HepG2 (cell line): Measurements from ENCODE around the gene SOX11. TPM values are rescaled to one million over a fixed set of nuclear protein-coding genes. Genes with fewer than 3 reads are reported as not detected.

Experiments
- ATAC-seq: fragments of 200-7000 bp; cut with Tn5 transposase; 3 replicates; pipeline ENCODE4 v1.9.1; 2020; ENCODE audit warnings: mild to moderate bottlenecking, moderate library complexity
- BruUV-seq: library from RNA; stranded (reverse); fragments of 400-500 nt; replicated peaks from 2 replicates; lab custom pipeline; 2021; lab: Mats Ljungman, UMichigan
- CTCF ChIA-PET: fragments of 300-600 bp; formaldehyde crosslinking; extraction: SDS; loops from one replicate; lab custom pipeline; 2021; ENCODE audit warnings: low total read pairs, inconsistent platforms, low intra/inter-chr PET ratio; lab: Yijun Ruan, JAX
- POLR2A ChIA-PET: fragments of 350-600 bp; sonication (Branson Sonifier 250); formaldehyde crosslinking; loops from one replicate; lab custom pipeline; 2020; ENCODE audit warnings: antibody characterized with exemption, inconsistent platforms; lab: Yijun Ruan, JAX
- DNase-seq: peaks from one replicate; pipeline ENCODE4 v3.0.0-alpha.2; 2015; ENCODE audit warnings: low spot score
- FAIRE-seq: peaks from 3 replicates; lab custom pipeline; 2011; peaks lifted over from hg19 to GRCh38; lab: Jason Lieb, UNC
- H2AFZ ChIP-seq: one replicate; pipeline ENCODE4 v1.6.1; 2011; ENCODE audit warnings: low read length, inconsistent platforms
- H3K27ac ChIP-seq: fragments of 300-600 bp; 3 replicates; pipeline ENCODE4 v1.8.0; 2011; ENCODE audit warnings: mixed run types, mild to moderate bottlenecking, mixed read lengths, low read length, inconsistent platforms; ENCODE audit not compliant: insufficient read depth; ENCODE audit errors: extremely low read length
- H3K27me3 ChIP-seq, 2 experiments: fragments of 200-600 bp in 1 of 2; 2 replicates in 1 of 2; 3 replicates in 1 of 2; pipeline versions ENCODE4 v1.6.0 to v1.8.0; 2011; ENCODE audit warnings: low read length in 2 of 2, mild to moderate bottlenecking in 2 of 2, moderate library complexity in 2 of 2, inconsistent platforms in 1 of 2; ENCODE audit not compliant: insufficient read depth in 2 of 2, control insufficient read depth in 1 of 2
- H3K36me3 ChIP-seq, 2 experiments: fragments of 200-600 bp in 1 of 2; replicated peaks in 1 of 2; 2 replicates in 1 of 2; 3 replicates in 1 of 2; pipeline versions ENCODE4 v1.5.1 to v1.8.0; 2011; ENCODE audit warnings: low read length in 2 of 2, inconsistent platforms in 1 of 2; ENCODE audit not compliant: insufficient read depth in 2 of 2, control insufficient read depth in 1 of 2
- H3K4me1 ChIP-seq: 2 replicates; pipeline ENCODE4 v1.5.1; 2012; ENCODE audit warnings: low read length, inconsistent platforms; ENCODE audit not compliant: insufficient read depth
- H3K4me2 ChIP-seq: 2 replicates; pipeline ENCODE4 v1.6.0; 2011; ENCODE audit warnings: low read depth, low read length, inconsistent platforms
- H3K4me3 ChIP-seq, 3 experiments: fragments of 200-600 bp in 1 of 3; sonication (generic), shearing (Covaris generic) in 1 of 3; replicated peaks in 1 of 3; 2 replicates each; pipeline ENCODE4 v1.5.1; 2011 to 2016; ENCODE audit warnings: low read length in 3 of 3, inconsistent platforms in 2 of 3, low read depth in 2 of 3, mild to moderate bottlenecking in 2 of 3, control low read depth in 1 of 3, mixed read lengths in 1 of 3; ENCODE audit not compliant: insufficient read depth in 1 of 3
- H3K79me2 ChIP-seq: one replicate; pipeline ENCODE4 v1.6.1; 2011; ENCODE audit warnings: low read length, inconsistent platforms; ENCODE audit not compliant: insufficient read depth
- H3K9ac ChIP-seq: 2 replicates; pipeline ENCODE4 v1.6.0; 2011; ENCODE audit warnings: mild to moderate bottlenecking, low read depth, low read length, inconsistent platforms; ENCODE audit not compliant: insufficient read depth
- H3K9me3 ChIP-seq: 2 replicates; pipeline ENCODE4 v1.5.1; 2012; ENCODE audit warnings: mild to moderate bottlenecking, low read length
- H4K20me1 ChIP-seq: 2 replicates; pipeline ENCODE4 v1.6.0; 2011; ENCODE audit warnings: inconsistent platforms, mild to moderate bottlenecking, low read length, moderate library complexity; ENCODE audit not compliant: insufficient read depth
- ATF2 ChIP-seq: sonication (generic); formaldehyde crosslinking; IDR thresholded peaks from 2 replicates; pipeline ENCODE4 v1.4.0; 2020; ENCODE audit warnings: missing genetic modification reagents
- CBX1 ChIP-seq: IDR thresholded peaks from one replicate; pipeline ENCODE4 v1.6.1; 2016; ENCODE audit warnings: antibody characterized with exemption, low read depth
- CENPBD1 ChIP-seq: sonication (generic); formaldehyde crosslinking; IDR thresholded peaks from 2 replicates; pipeline ENCODE4 v1.8.0; 2022; ENCODE audit warnings: missing genetic modification reagents, low read depth, mild to moderate bottlenecking, borderline replicate concordance
- GRHL1 ChIP-seq: sonication (generic); formaldehyde crosslinking; conservative IDR thresholded peaks from 2 replicates; pipeline ENCODE4 v1.8.0; 2022; ENCODE audit warnings: missing genetic modification reagents
- RFX5 ChIP-seq: IDR thresholded peaks from 2 replicates; pipeline ENCODE4 v1.6.1; 2011; ENCODE audit warnings: low read depth, low read length, improper control_type of control experiment
- ZNF253 ChIP-seq: sonication (generic); formaldehyde crosslinking; IDR thresholded peaks from 2 replicates; pipeline ENCODE4 v1.8.0; 2022; ENCODE audit warnings: mild to moderate bottlenecking, missing genetic modification reagents, borderline replicate concordance
- ZNF292 ChIP-seq: sonication (generic); formaldehyde crosslinking; IDR thresholded peaks from 2 replicates; pipeline ENCODE4 v1.8.1; 2022; ENCODE audit warnings: mild to moderate bottlenecking, low read depth, missing genetic modification reagents, borderline replicate concordance
- ZSCAN30 ChIP-seq: sonication (generic); formaldehyde crosslinking; IDR thresholded peaks from 2 replicates; pipeline ENCODE4 v1.5.0; 2020; ENCODE audit warnings: mild to moderate bottlenecking, missing genetic modification reagents
- WGBS: methylation state at CpG from one replicate; pipeline ENCODE4 v1.1.6; 2017; ENCODE audit warnings: low lambda C conversion rate; 5-methylcytosine and 5-hydroxymethylcytosine counted together
- in situ Hi-C: cut with HindIII; loops from 2 replicates; pipeline ENCODE4 v1.10.0; 2017; ENCODE audit warnings: low pct_unique_long_range_greater_than_20kb; ENCODE audit not compliant: extremely low pct_ligation_motif_present
- intact Hi-C: fragments of 100-400 bp; cut with micrococcal nuclease; formaldehyde crosslinking; loops from one replicate; pipeline ENCODE4 v1.10.0; 2022; ENCODE audit not compliant: unreplicated experiment
- polyA plus RNA-seq, 8 experiments: library from polyadenylated mRNA; depleted of rRNA in 3 of 8; stranded (reverse) in 7 of 8; unstranded in 1 of 8; fragments of >200 nt; fragmentation: Illumina TruSeq in 4 of 8; extraction: Trizol in 4 of 8; gene quantifications; 2 replicates each; pipeline versions ENCODE4 v1.2.1 to v1.2.3, GENCODE V29; 2011 to 2016; ENCODE audit warnings: low read depth in 4 of 8, missing spikeins in 1 of 8, mixed read lengths in 1 of 8; ENCODE audit not compliant: insufficient read depth in 1 of 8
- total RNA-seq, 5 experiments: library from RNA; depleted of rRNA; stranded (reverse); fragments of >200 nt; fragmentation: Illumina TruSeq; extraction: Trizol; gene quantifications; 2 replicates each; pipeline ENCODE4 v1.2.3, GENCODE V29; 2016; ENCODE audit warnings: low read depth in 1 of 5
- TF ChIP-seq, protein P1 (sequence below): sonication (generic); formaldehyde crosslinking; IDR thresholded peaks from 2 replicates; pipeline ENCODE4 v1.5.0; 2020; ENCODE audit warnings: mild to moderate bottlenecking, low read depth, missing genetic modification reagents, borderline replicate concordance
- TF ChIP-seq, protein P2 (sequence below): sonication (generic); formaldehyde crosslinking; IDR thresholded peaks from 2 replicates; pipeline ENCODE4 v1.4.0; 2020; ENCODE audit warnings: missing genetic modification reagents; ENCODE audit errors: not compliant biosample characterization

The SOX11 gene
- total and polyA plus RNA-seq, 2 of the 13 experiments (the other 11 are each of a cell fraction or from before 2014, with no cell fraction given) = not detected

GRCh38 chr2:5725072-5725471 is 32.9 kb downstream of the SOX11 start:
- ATAC-seq (no peak), FAIRE-seq (no peak), DNase-seq (no peak)
- Histone ChIP-seq H3K4me2 (no peak overlapping the region), H3K9me3 (peaks cover 6% of the 10 kb centered on the region; the same call in 1 of the 2 replicates), H3K4me1 (no peaks in the 10 kb centered on the region), H3K27ac (no peak overlapping the region), H3K79me2 (no peaks in the 10 kb centered on the region), H2AFZ (no peak overlapping the region), H3K27me3 (no peaks in the 10 kb centered on the region), H4K20me1 (no peaks in the 10 kb centered on the region), H3K9ac (no peak overlapping the region), H3K36me3 (no peaks in the 10 kb centered on the region), H3K4me3 (no peak overlapping the region)
- CTCF ChIA-PET = no interaction called here
- POLR2A ChIA-PET = no interaction called here
- intact Hi-C loops (no loop called here), in situ Hi-C loops (no loop called here)
- 17% methylated on average over 1 of the region's 1 CpG for WGBS
- BruUV-seq = no TSS peak
- TF ChIP-seq RFX5 (no peak), CBX1 (no peak), ZNF292 (CRISPR knock-in tag) (no peak), ZSCAN30 (CRISPR knock-in tag) (no peak), ATF2 (CRISPR knock-in tag) (no peak), CENPBD1 (CRISPR knock-in tag) (no peak), GRHL1 (CRISPR knock-in tag) (no peak), ZNF253 (CRISPR knock-in tag) (no peak)
- TF ChIP-seq, protein P1, sequence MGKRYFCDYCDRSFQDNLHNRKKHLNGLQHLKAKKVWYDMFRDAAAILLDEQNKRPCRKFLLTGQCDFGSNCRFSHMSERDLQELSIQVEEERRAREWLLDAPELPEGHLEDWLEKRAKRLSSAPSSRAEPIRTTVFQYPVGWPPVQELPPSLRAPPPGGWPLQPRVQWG (CRISPR knock-in tag) = no peak
- TF ChIP-seq, protein P2, sequence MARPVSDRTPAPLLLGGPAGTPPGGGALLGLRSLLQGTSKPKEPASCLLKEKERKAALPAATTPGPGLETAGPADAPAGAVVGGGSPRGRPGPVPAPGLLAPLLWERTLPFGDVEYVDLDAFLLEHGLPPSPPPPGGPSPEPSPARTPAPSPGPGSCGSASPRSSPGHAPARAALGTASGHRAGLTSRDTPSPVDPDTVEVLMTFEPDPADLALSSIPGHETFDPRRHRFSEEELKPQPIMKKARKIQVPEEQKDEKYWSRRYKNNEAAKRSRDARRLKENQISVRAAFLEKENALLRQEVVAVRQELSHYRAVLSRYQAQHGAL = no peak
